HG02970 (cell line): ENCODE data around the gene ENPP3.

Experiments used
- ATAC-seq: cut with Tn5 transposase; IDR thresholded peaks from one replicate; pipeline ENCODE4 v1.9.1; 2021; ENCODE audit warnings: mild to moderate bottlenecking, moderate library complexity, moderate number of reproducible peaks; ENCODE audit not compliant: unreplicated experiment, low FRiP score

The ENPP3 gene

GRCh38 chr6:131789219-131789618 lies 152.1 kb downstream of the ENPP3 start:
- no peak for ATAC-seq

DNA sequence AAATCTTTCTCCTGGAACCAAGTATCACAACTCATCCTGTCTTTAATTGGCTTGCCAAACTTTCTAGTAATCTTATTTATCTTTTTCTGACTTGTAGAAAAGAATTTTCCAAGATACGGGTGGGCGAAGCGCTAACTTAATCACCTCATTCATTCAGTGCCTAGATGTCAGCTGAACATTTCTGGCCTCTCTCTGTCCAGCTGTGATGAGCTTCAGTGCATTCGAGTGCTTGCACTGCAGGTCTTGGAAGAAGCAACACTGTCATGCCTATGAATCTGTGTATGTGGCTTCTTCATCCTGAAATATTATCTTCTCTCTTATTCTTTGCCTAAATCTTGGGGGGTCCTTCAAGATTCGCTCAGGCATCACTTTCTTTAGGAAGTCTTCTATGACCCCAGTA lies 154.4 kb downstream of the ENPP3 start:
- no peak for ATAC-seq

- no peak for ATAC-seq
Measured at GRCh38 chr6:131792091-131792496, 155.0 kb downstream of the ENPP3 start.

GRCh38 chr6:131795366-131795765 lies 158.3 kb downstream of the ENPP3 start:
- no peak for ATAC-seq
